SK-N-MC (cell line): ENCODE data around the gene DARS1.

Source experiments
- EZH2 ChIP-seq: fragments of 200-600 bp; sonication (generic); IDR thresholded peaks from one replicate; pipeline ENCODE4 v1.6.1; 2017; ENCODE audit warnings: antibody characterized with exemption
- POLR2AphosphoS5 ChIP-seq: IDR thresholded peaks from 2 replicates; pipeline ENCODE4 v1.6.1; 2012; ENCODE audit warnings: mild to moderate bottlenecking, low read depth, low read length, borderline replicate concordance

- no peak for TF ChIP-seq POLR2AphosphoS5
- no peak for TF ChIP-seq EZH2
Observed at GRCh38 chr2:135882415-135882814, 103.0 kb downstream of the DARS1 start.
